Measurements from ENCODE around the gene C2orf68. TPM values are rescaled to one million over a fixed set of nuclear protein-coding genes. Genes with fewer than 3 reads are reported as not detected.
"Not testable (repeated sequence)": the region's sequence is repeated elsewhere in the genome, so short reads cannot be mapped to it uniquely, and the experiment has no call there.

The C2orf68 gene
- total RNA-seq, 2 experiments from 2014 or later, result 46.1 to 55.3 TPM

DNA sequence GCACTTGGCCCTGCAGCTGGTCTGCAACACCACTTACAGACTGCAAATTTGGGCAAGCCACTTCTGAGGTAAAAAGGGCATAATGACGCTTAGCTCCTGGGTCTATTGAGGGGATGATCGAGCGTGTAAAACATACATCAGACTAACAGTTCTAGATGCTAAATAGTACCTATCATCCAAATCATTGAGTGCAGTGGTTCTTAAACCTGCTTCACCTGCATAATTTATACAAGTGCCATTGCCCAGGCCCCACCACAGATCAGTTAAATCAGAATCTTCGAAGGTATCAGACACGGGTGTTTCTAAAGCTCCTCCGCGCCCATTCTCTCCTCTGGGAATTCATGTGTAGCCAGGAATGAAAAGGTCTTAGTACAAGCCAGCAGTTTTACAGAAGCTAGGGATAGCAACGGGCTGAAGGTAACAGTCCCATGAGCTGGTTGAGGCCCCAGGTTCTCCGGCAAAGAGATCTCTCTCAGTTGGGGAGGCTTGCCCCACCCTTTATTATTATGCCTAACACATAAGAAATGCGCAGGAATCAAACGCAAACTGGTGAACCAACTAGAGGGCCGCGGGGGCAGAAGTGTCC is 17.1 kb downstream of the C2orf68 start:
- peaks cover 38% of the 10 kb centered on the region for H3K4me1 Mint-ChIP-seq
- no peaks in the 10 kb centered on the region for H3K9me3 Mint-ChIP-seq

GRCh38 chr2:85593023-85593422 is 18.8 kb downstream of the C2orf68 start:
- Mint-ChIP-seq H3K9me3 (no peaks in the 10 kb centered on the region), H3K27me3 (no peaks in the 10 kb centered on the region), H3K4me1 (peaks cover 46% of the 10 kb centered on the region), H3K4me3 (no peak overlapping the region), H3K27ac (no peak overlapping the region), H3K36me3 (ENCODE audit: low read depth) (peaks cover 25% of the 10 kb centered on the region)
- no peak for DNase-seq
- ChIA-PET CTCF (interaction anchor here (0.6 to 3.9 kb wide), 2 partner anchors 13 to 508 kb away, joined by 3 to 21 read pairs; no protein-coding TSS in a partner anchor), POLR2A (no interaction called here)

More for the DNA sequence above, 17.1 kb downstream of the C2orf68 start:
- DNase-seq, result no peak
- Mint-ChIP-seq H3K36me3 (ENCODE audit: low read depth) (peaks cover 30% of the 10 kb centered on the region), H3K27ac (peak overlapping the region; percentile 91), H3K27me3 (no peaks in the 10 kb centered on the region), H3K4me3 (peak overlapping the region; percentile 98)
- POLR2A ChIA-PET, result interaction anchor here (0.8 to 1.0 kb wide), 2 partner anchors 8 to 39 kb away, joined by 3 to 4 read pairs; no protein-coding TSS in a partner anchor
- CTCF ChIA-PET, result interaction anchor here (0.6 to 3.9 kb wide), 7 partner anchors 11 to 517 kb away, joined by 3 to 21 read pairs (median 5); partner anchors contain the start of genes C2orf68 and VAMP8

DNA sequence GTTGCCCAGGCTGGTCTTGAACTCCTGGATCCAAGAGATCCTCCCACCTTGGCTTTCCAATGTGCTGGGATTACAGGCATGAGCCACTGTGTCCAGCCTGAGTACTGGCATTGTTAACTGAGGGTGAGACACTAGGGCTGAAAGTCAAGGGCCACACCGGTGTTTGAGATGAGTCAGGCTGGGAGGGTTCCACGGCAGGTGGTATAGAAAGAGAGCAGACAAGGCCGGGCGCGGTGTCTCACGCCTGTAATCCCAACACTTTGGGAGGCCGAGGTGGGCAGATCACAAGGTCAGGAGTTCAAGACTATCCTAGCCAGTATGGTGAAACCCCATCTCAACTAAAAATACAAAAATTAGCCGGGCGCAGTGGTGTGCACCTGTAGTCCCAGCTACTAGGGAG is 19.6 kb downstream of the C2orf68 start:
- DNase-seq, H3K4me3 Mint-ChIP-seq, POLR2A ChIA-PET, H3K27me3 Mint-ChIP-seq, H3K9me3 Mint-ChIP-seq: not testable (repeated sequence)
- CTCF ChIA-PET, result interaction anchor here (0.6 to 1.6 kb wide), 4 partner anchors 15 to 508 kb away, joined by 3 to 6 read pairs (median 3); partner anchors contain the start of gene VAMP8
- H3K27ac Mint-ChIP-seq, result peak overlapping the region; percentile 11
- H3K4me1 Mint-ChIP-seq, result peaks cover 52% of the 10 kb centered on the region
- peaks cover 22% of the 10 kb centered on the region for H3K36me3 Mint-ChIP-seq (ENCODE audit: low read depth)

DNA sequence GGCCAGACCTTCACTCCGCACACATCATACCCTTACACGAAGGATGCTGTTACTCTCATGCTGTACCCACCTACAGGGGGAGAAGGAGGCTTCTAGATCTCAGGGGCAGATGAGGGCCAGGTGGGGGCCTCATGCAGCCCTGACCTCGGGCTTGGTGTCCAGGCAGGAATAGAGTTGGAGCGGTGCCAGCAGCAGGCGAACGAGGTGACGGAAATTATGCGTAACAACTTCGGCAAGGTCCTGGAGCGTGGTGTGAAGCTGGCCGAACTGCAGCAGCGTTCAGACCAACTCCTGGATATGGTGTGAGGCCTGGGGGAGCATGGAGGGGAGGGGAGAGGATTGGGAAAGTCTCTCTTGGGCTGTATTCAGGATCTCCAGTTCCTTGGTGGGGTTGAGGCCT is 20.3 kb downstream of the C2orf68 start:
- DNase-seq, result no peak
- no peak overlapping the region for H3K4me3 Mint-ChIP-seq
- ChIA-PET POLR2A (no interaction called here), CTCF (interaction anchor here (0.8 to 2.2 kb wide), 4 partner anchors 9 to 163 kb away, joined by 3 to 7 read pairs (median 4); partner anchors contain the start of gene VAMP8)
- H3K4me1 Mint-ChIP-seq, result peaks cover 47% of the 10 kb centered on the region
- no peaks in the 10 kb centered on the region for H3K27me3 Mint-ChIP-seq
- H3K27ac Mint-ChIP-seq, result no peak overlapping the region
- H3K9me3 Mint-ChIP-seq, result no peaks in the 10 kb centered on the region
- H3K36me3 Mint-ChIP-seq (ENCODE audit: low read depth), result peaks cover 16% of the 10 kb centered on the region

- CTCF ChIA-PET, result interaction anchor here (0.9 to 2.2 kb wide), 4 partner anchors 10 to 162 kb away, joined by 3 to 7 read pairs (median 5); partner anchors contain the start of gene VAMP8
- Mint-ChIP-seq H3K9me3 (no peaks in the 10 kb centered on the region), H3K4me1 (peaks cover 46% of the 10 kb centered on the region)
These were observed 20.9 kb downstream of the C2orf68 start for GRCh38 chr2:85590950-85591349.

GRCh38 chr2:85589982-85590791 is 21.7 kb downstream of the C2orf68 start:
- H3K27me3 Mint-ChIP-seq, result no peaks in the 10 kb centered on the region
- ChIA-PET POLR2A (interaction anchor here (0.6 to 0.7 kb wide), 2 partner anchors 169 to 182 kb away, joined by 3 to 4 read pairs; no protein-coding TSS in a partner anchor), CTCF (interaction anchor here (0.9 to 2.2 kb wide), 3 partner anchors 11 to 162 kb away, joined by 3 to 7 read pairs (median 4); no protein-coding TSS in a partner anchor)
- H3K9me3 Mint-ChIP-seq, result no peaks in the 10 kb centered on the region
- H3K36me3 Mint-ChIP-seq (ENCODE audit: low read depth), result peaks cover 11% of the 10 kb centered on the region
- DNase-seq, result no peak
- H3K4me3 Mint-ChIP-seq, result no peak overlapping the region
- peaks cover 47% of the 10 kb centered on the region for H3K4me1 Mint-ChIP-seq
- no peak overlapping the region for H3K27ac Mint-ChIP-seq

More at GRCh38 chr2:85590950-85591349, 20.9 kb downstream of the C2orf68 start:
- no peak for DNase-seq
- Mint-ChIP-seq H3K27me3 (no peaks in the 10 kb centered on the region), H3K27ac (no peak overlapping the region), H3K36me3 (ENCODE audit: low read depth) (peaks cover 15% of the 10 kb centered on the region), H3K4me3 (no peak overlapping the region)
- POLR2A ChIA-PET, result interaction anchor here (0.6 kb wide), 1 partner anchor 170 kb away, joined by 4 read pairs; no protein-coding TSS in a partner anchor

GRCh38 chr2:85589181-85589580 is 22.7 kb downstream of the C2orf68 start:
- ChIA-PET CTCF (interaction anchor here (2.2 kb wide), 1 partner anchor 12 kb away, joined by 7 read pairs; no protein-coding TSS in a partner anchor), POLR2A (interaction anchor here (0.7 kb wide), 1 partner anchor 181 kb away, joined by 3 read pairs; no protein-coding TSS in a partner anchor)
- Mint-ChIP-seq H3K4me1 (peaks cover 43% of the 10 kb centered on the region), H3K36me3 (ENCODE audit: low read depth) (peaks cover 7% of the 10 kb centered on the region), H3K27me3 (no peaks in the 10 kb centered on the region), H3K27ac (no peak overlapping the region), H3K4me3 (no peak overlapping the region), H3K9me3 (no peaks in the 10 kb centered on the region)
- DNase-seq, result no peak

DNA sequence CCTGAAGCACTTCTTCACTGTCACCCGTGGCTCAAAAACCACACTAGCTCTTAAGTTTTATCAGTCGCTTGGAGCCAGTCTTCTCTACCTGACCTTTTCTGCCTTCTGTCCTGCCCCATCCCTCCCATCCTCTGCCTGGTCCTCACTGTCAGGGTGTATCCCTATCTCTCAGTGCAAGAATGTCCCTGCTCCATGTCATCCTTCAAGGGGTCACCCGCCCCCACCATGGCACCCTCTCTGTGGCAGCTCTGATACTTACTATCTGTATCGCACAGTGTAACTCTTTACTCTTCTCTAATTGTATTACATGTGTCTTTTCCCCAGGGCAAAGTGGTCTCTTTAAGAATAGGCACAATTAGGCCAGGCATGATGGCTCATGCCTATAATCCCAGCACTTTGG is 23.2 kb downstream of the C2orf68 start:
- ChIA-PET CTCF (interaction anchor here (0.7 kb wide), 1 partner anchor 199 kb away, joined by 3 read pairs; no protein-coding TSS in a partner anchor), POLR2A (no interaction called here)
- DNase-seq, result no peak
- H3K4me1 Mint-ChIP-seq, result peaks cover 45% of the 10 kb centered on the region
- H3K9me3 Mint-ChIP-seq, result no peaks in the 10 kb centered on the region
- H3K4me3 Mint-ChIP-seq, result no peak overlapping the region
- H3K27me3 Mint-ChIP-seq, result no peaks in the 10 kb centered on the region
- H3K27ac Mint-ChIP-seq, result peak overlapping the region; percentile 2
- peaks cover 7% of the 10 kb centered on the region for H3K36me3 Mint-ChIP-seq (ENCODE audit: low read depth)

GRCh38 chr2:85588236-85588635 is 23.6 kb downstream of the C2orf68 start:
- Mint-ChIP-seq H3K27me3 (no peaks in the 10 kb centered on the region), H3K9me3 (no peaks in the 10 kb centered on the region), H3K36me3 (ENCODE audit: low read depth) (peaks cover 10% of the 10 kb centered on the region), H3K4me1 (peaks cover 49% of the 10 kb centered on the region), H3K27ac (peak overlapping the region; percentile 2), H3K4me3 (no peak overlapping the region)
- no peak for DNase-seq
- CTCF ChIA-PET, result interaction anchor here (0.7 kb wide), 1 partner anchor 198 kb away, joined by 3 read pairs; no protein-coding TSS in a partner anchor
- POLR2A ChIA-PET, result interaction anchor here (0.6 kb wide), 1 partner anchor 568 kb away, joined by 3 read pairs; no protein-coding TSS in a partner anchor

DNA sequence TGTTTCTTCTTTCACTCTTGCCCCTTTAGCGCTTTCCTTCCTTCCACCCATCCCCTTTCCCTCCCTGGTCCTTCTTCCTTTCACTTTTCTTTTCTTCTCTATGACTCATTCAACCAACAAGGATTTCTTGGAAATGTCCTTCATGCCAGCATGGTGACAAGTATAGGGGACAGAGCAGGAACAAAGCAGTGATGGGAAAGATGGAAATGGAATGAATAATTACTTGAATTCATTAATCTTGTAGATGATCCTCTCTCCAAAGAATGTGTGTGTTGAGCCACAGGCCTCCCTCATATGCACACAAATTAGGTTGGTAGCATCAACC is 26.1 kb downstream of the C2orf68 start:
- ChIA-PET CTCF (interaction anchor here (0.9 kb wide), 1 partner anchor 17 kb away, joined by 3 read pairs; the partner anchor contains the start of gene TMEM150A), POLR2A (no interaction called here)
- peak overlapping the region; percentile 83 for H3K4me3 Mint-ChIP-seq
- no peaks in the 10 kb centered on the region for H3K27me3 Mint-ChIP-seq
- peak overlapping the region; percentile 90 for H3K27ac Mint-ChIP-seq
- no peak for DNase-seq
- H3K36me3 Mint-ChIP-seq (ENCODE audit: low read depth), result peaks cover 23% of the 10 kb centered on the region
- peaks cover 61% of the 10 kb centered on the region for H3K4me1 Mint-ChIP-seq
- no peaks in the 10 kb centered on the region for H3K9me3 Mint-ChIP-seq

- POLR2A ChIA-PET, result interaction anchor here (0.7 kb wide), 1 partner anchor 42 kb away, joined by 4 read pairs; no protein-coding TSS in a partner anchor
These were observed 26.7 kb downstream of the C2orf68 start for GRCh38 chr2:85584857-85585780.

More at GRCh38 chr2:85584857-85585780, 26.7 kb downstream of the C2orf68 start:
- CTCF ChIA-PET, result interaction anchor here (0.9 to 1.2 kb wide), 2 partner anchors 13 to 18 kb away, joined by 3 read pairs; partner anchors contain the start of gene TMEM150A
- peaks cover 61% of the 10 kb centered on the region for H3K4me1 Mint-ChIP-seq
- DNase-seq, result peak; percentile 26
- H3K9me3 Mint-ChIP-seq, result no peaks in the 10 kb centered on the region
- no peaks in the 10 kb centered on the region for H3K27me3 Mint-ChIP-seq
- peaks cover 26% of the 10 kb centered on the region for H3K36me3 Mint-ChIP-seq (ENCODE audit: low read depth)
- peak overlapping the region; percentile 90 for H3K27ac Mint-ChIP-seq
- H3K4me3 Mint-ChIP-seq, result peak overlapping the region; percentile 83
